Measurements from ENCODE around the gene FBXL17. TPM values are rescaled to one million over a fixed set of nuclear protein-coding genes. Genes with fewer than 3 reads are reported as not detected.

The FBXL17 gene
- total RNA-seq, 1 donor from 2014 or later = 27.3 TPM

GRCh38 chr5:108379722-108380530, 2.0 kb downstream of the FBXL17 start:
- intact Hi-C loops (cut with DNase I) = loop anchor here (5.0 kb wide), 1 partner anchor 1032 kb away; no protein-coding TSS in a partner anchor
- DNase-seq (ENCODE audit: low spot score) = no peak

- intact Hi-C loops (cut with DNase I) = no loop called here
- DNase-seq (ENCODE audit: low spot score) = no peak
These were observed 6.1 kb downstream of the FBXL17 start for GRCh38 chr5:108375768-108376167.

- DNase-seq (ENCODE audit: low spot score) = no peak
- intact Hi-C loops (cut with DNase I) = no loop called here
These were observed 8.5 kb downstream of the FBXL17 start for GRCh38 chr5:108373426-108373825.

- intact Hi-C loops (cut with DNase I) = no loop called here
- no peak for DNase-seq (ENCODE audit: low spot score)
These were observed 9.5 kb downstream of the FBXL17 start for GRCh38 chr5:108372369-108372768.

GRCh38 chr5:108371263-108371662, 10.6 kb downstream of the FBXL17 start:
- intact Hi-C loops (cut with DNase I) = no loop called here
- no peak for DNase-seq (ENCODE audit: low spot score)

GRCh38 chr5:108369167-108369566, 12.7 kb downstream of the FBXL17 start:
- intact Hi-C loops (cut with DNase I) = no loop called here
- no peak for DNase-seq (ENCODE audit: low spot score)

- DNase-seq (ENCODE audit: low spot score) = no peak
- intact Hi-C loops (cut with DNase I) = no loop called here
These were observed 14.1 kb downstream of the FBXL17 start for GRCh38 chr5:108367679-108368334.

GRCh38 chr5:108366500-108366899, 15.4 kb downstream of the FBXL17 start:
- no peak for DNase-seq (ENCODE audit: low spot score)

GRCh38 chr5:108361771-108362170, 20.1 kb downstream of the FBXL17 start:
- DNase-seq (ENCODE audit: low spot score) = no peak
- intact Hi-C loops (cut with DNase I) = no loop called here

More at GRCh38 chr5:108366500-108366899, 15.4 kb downstream of the FBXL17 start:
- intact Hi-C loops (cut with DNase I) = no loop called here

- intact Hi-C loops (cut with DNase I) = no loop called here
- DNase-seq (ENCODE audit: low spot score) = no peak
These were observed 20.7 kb downstream of the FBXL17 start for GRCh38 chr5:108361239-108361638.

- intact Hi-C loops (cut with DNase I) = no loop called here
- DNase-seq (ENCODE audit: low spot score) = no peak
These were observed 21.6 kb downstream of the FBXL17 start for GRCh38 chr5:108360280-108360679.

- DNase-seq (ENCODE audit: low spot score) = no peak
- intact Hi-C loops (cut with DNase I) = no loop called here
These were observed 25.6 kb downstream of the FBXL17 start for GRCh38 chr5:108356286-108356685.

- intact Hi-C loops (cut with DNase I) = no loop called here
- DNase-seq (ENCODE audit: low spot score) = no peak
These were observed 28.8 kb downstream of the FBXL17 start for GRCh38 chr5:108353087-108353486.

- DNase-seq (ENCODE audit: low spot score) = no peak
- intact Hi-C loops (cut with DNase I) = loop anchor here (2.0 to 10.0 kb wide), 2 partner anchors 85 to 191 kb away; no protein-coding TSS in a partner anchor
These were observed 36.2 kb downstream of the FBXL17 start for GRCh38 chr5:108345541-108346171.

- no peak for DNase-seq (ENCODE audit: low spot score)
- intact Hi-C loops (cut with DNase I) = loop anchor here (2.0 to 10.0 kb wide), 2 partner anchors 83 to 189 kb away; no protein-coding TSS in a partner anchor
These were observed 37.6 kb downstream of the FBXL17 start for GRCh38 chr5:108344103-108344822.

GRCh38 chr5:108341866-108342265, 40.0 kb downstream of the FBXL17 start:
- DNase-seq (ENCODE audit: low spot score) = no peak
- intact Hi-C loops (cut with DNase I) = loop anchor here (10.0 kb wide), 1 partner anchor 187 kb away; no protein-coding TSS in a partner anchor

- intact Hi-C loops (cut with DNase I) = loop anchor here (10.0 kb wide), 1 partner anchor 185 kb away; no protein-coding TSS in a partner anchor
- no peak for DNase-seq (ENCODE audit: low spot score)
These were observed 41.8 kb downstream of the FBXL17 start for GRCh38 chr5:108340131-108340530.

GRCh38 chr5:108339220-108339619, 42.7 kb downstream of the FBXL17 start:
- intact Hi-C loops (cut with DNase I) = no loop called here
- no peak for DNase-seq (ENCODE audit: low spot score)

GRCh38 chr5:108334225-108334624, 47.7 kb downstream of the FBXL17 start:
- intact Hi-C loops (cut with DNase I) = no loop called here

GRCh38 chr5:108326982-108327381, 54.9 kb downstream of the FBXL17 start:
- DNase-seq (ENCODE audit: low spot score) = no peak
- intact Hi-C loops (cut with DNase I) = no loop called here

More at GRCh38 chr5:108334225-108334624, 47.7 kb downstream of the FBXL17 start:
- DNase-seq (ENCODE audit: low spot score) = no peak
